Esophagus squamous epithelium (tissue), 4 donors: Measurements from ENCODE around the gene RFTN1.

Source experiments
- POLR2A ChIP-seq, 4 donors: fragments of 450-650 bp; IDR thresholded peaks; one replicate each; pipeline ENCODE4 v1.6.1; 2017; ENCODE audit warnings: antibody characterized with exemption in 4 of 4, mild to moderate bottlenecking in 4 of 4, moderate library complexity in 3 of 4
- TF ChIP-seq, protein P1 (sequence below), 6 experiments: fragments of 450-650 bp in 4 of 6; fragments of 200-600 bp in 2 of 6; sonication (generic) in 2 of 6; IDR thresholded peaks; one replicate each; pipeline ENCODE4 v1.5.1; 2016 to 2019; ENCODE audit warnings: antibody characterized with exemption in 6 of 6, mild to moderate bottlenecking in 4 of 6, moderate library complexity in 4 of 6

DNA sequence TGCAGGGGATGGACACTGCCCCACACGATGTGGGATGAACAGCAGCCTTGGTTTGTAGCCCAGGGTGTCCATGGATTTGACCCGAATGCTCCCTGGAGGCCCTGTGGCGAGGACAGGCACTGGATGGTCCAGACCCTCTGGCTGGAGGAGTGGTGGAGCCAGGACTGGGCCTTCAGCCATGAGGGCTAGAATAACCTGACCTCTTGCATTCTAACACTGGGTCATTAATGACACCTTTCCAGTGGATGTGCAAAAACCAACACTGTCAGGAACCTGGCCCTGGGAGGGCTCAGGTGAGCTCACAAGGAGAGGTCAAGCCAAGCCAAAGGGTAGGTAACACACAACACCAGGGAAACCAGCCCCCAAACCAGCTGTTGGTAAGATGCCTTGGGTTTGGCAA is 197.1 kb downstream of the RFTN1 start:
- TF ChIP-seq, protein P1, sequence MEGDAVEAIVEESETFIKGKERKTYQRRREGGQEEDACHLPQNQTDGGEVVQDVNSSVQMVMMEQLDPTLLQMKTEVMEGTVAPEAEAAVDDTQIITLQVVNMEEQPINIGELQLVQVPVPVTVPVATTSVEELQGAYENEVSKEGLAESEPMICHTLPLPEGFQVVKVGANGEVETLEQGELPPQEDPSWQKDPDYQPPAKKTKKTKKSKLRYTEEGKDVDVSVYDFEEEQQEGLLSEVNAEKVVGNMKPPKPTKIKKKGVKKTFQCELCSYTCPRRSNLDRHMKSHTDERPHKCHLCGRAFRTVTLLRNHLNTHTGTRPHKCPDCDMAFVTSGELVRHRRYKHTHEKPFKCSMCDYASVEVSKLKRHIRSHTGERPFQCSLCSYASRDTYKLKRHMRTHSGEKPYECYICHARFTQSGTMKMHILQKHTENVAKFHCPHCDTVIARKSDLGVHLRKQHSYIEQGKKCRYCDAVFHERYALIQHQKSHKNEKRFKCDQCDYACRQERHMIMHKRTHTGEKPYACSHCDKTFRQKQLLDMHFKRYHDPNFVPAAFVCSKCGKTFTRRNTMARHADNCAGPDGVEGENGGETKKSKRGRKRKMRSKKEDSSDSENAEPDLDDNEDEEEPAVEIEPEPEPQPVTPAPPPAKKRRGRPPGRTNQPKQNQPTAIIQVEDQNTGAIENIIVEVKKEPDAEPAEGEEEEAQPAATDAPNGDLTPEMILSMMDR (IDR thresholded peaks at IDR 0.05): no peak
- no peak for TF ChIP-seq POLR2A (IDR thresholded peaks at IDR 0.05)
